Right forelimb (tissue), 1 donor: ENCODE measurements around the gene ADAT2.

Experiments used
- DNase-seq: peaks from one replicate; pipeline ENCODE4 v3.0.0-alpha.2; 2018

ADAT2 gene

GRCh38 chr6:143441010-143441409 lies 9.5 kb downstream of the ADAT2 start:
- DNase-seq, result no peak

- DNase-seq, result no peak
Measured at GRCh38 chr6:143432588-143432987, 17.9 kb downstream of the ADAT2 start.

GRCh38 chr6:143431226-143431625 lies 19.3 kb downstream of the ADAT2 start:
- no peak for DNase-seq

GRCh38 chr6:143429970-143430369 lies 20.5 kb downstream of the ADAT2 start:
- DNase-seq, result no peak

GRCh38 chr6:143427109-143427817 lies 23.2 kb downstream of the ADAT2 start:
- peak; percentile 85 for DNase-seq

GRCh38 chr6:143426026-143426425 lies 24.5 kb downstream of the ADAT2 start:
- no peak for DNase-seq

- no peak for DNase-seq
Measured at GRCh38 chr6:143419526-143419925, 31.0 kb downstream of the ADAT2 start.

- no peak for DNase-seq
Measured at GRCh38 chr6:143414769-143415168, 35.7 kb downstream of the ADAT2 start.

- no peak for DNase-seq
Measured at GRCh38 chr6:143410859-143411270, 39.6 kb downstream of the ADAT2 start.

- no peak for DNase-seq
Measured at GRCh38 chr6:143408787-143409162, 41.7 kb downstream of the ADAT2 start.

GRCh38 chr6:143408151-143408786 lies 42.2 kb downstream of the ADAT2 start:
- no peak for DNase-seq

- no peak for DNase-seq
Measured at GRCh38 chr6:143406673-143407072, 43.8 kb downstream of the ADAT2 start.

- no peak for DNase-seq
Measured at GRCh38 chr6:143405373-143406154, 44.9 kb downstream of the ADAT2 start.

GRCh38 chr6:143402721-143403336 lies 47.7 kb downstream of the ADAT2 start:
- DNase-seq, result no peak

GRCh38 chr6:143401636-143402370 lies 48.7 kb downstream of the ADAT2 start:
- DNase-seq, result no peak

GRCh38 chr6:143401068-143401446 lies 49.4 kb downstream of the ADAT2 start:
- DNase-seq, result no peak

GRCh38 chr6:143400258-143401067 lies 50.0 kb downstream of the ADAT2 start:
- no peak for DNase-seq

- DNase-seq, result no peak
Measured at GRCh38 chr6:143399775-143400174, 50.7 kb downstream of the ADAT2 start.

GRCh38 chr6:143399176-143399575 lies 51.3 kb downstream of the ADAT2 start:
- no peak for DNase-seq

- DNase-seq, result peak; percentile 63
Measured at GRCh38 chr6:143397227-143398222, 53.0 kb downstream of the ADAT2 start.
